Left cardiac atrium (tissue), 4 donors: ENCODE results near the gene HCRTR1. TPM values are rescaled to one million over a fixed set of nuclear protein-coding genes. Genes with fewer than 3 reads are reported as not detected.

Source experiments
- ATAC-seq, 2 donors: fragments of 200-7000 bp; cut with Tn5 transposase; one replicate each; pipeline ENCODE4 v1.9.1; 2020; ENCODE audit warnings: mild to moderate bottlenecking in 2 of 2, moderate library complexity in 2 of 2
- DNase-seq: peaks from one replicate; pipeline ENCODE4 v3.0.0-alpha.2; 2020
- intact Hi-C, 2 donors: fragments of 100-400 bp; cut with DNase I; formaldehyde crosslinking; loops; one replicate each; pipeline versions ENCODE4 v1.14.1 to v1.15.1; 2022 to 2023
- total RNA-seq, 2 donors: library from RNA; stranded (reverse); fragmentation: NEBNext Ultra II Directional; extraction: Animal tissue kit (Norgen Biotek cat#: 25700); gene quantifications; one replicate each; pipeline ENCODE4 v1.2.1, GENCODE V29; 2021
- donor health status: DM: no; HTN: yes; CAD: no.
- donor health status: DM: no; HTN: yes; CAD: no; lungs with severe emphysema.
- donor health status: DM: yes; HTN: yes; CAD: no.
- donor health status: Dilated cardiomyopathy.

The HCRTR1 gene
- total RNA-seq, 2 donors from 2014 or later, result 0.42 to 0.44 TPM

GRCh38 chr1:31593770-31594632 is 23.5 kb upstream of the HCRTR1 start:
- ATAC-seq (peak; percentile 84 to 87), DNase-seq (peak; percentile 87)
- intact Hi-C loops, result loop anchor here in 1 of 2 donors (1.0 kb wide), 1 partner anchor 30 kb away; no protein-coding TSS in a partner anchor

- ATAC-seq (no peak), DNase-seq (no peak)
- intact Hi-C loops, result loop anchor here in 1 of 2 donors (5.0 kb wide), 1 partner anchor 34 kb away; no protein-coding TSS in a partner anchor
Observed at GRCh38 chr1:31595836-31596736, 21.4 kb upstream of the HCRTR1 start.

DNA sequence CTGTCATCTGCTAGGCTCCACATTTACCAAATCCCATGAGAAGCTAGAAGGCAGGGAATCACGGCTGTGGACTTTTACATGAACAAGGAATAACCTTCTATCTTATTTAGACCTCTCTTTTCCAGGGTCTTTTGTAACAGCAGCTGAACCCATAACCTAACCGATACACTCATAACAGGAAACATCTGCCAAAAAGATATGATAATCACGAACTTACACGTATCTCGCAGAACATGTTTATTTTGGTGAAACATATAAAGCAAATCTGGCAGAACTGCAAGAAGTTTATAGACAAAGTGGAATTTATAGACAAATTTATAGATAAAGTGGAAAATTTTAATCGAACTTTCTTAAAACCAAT is 20.8 kb upstream of the HCRTR1 start:
- intact Hi-C loops, result loop anchor here in 1 of 2 donors (5.0 kb wide), 1 partner anchor 34 kb away; no protein-coding TSS in a partner anchor
- ATAC-seq (no peak), DNase-seq (no peak)

DNA sequence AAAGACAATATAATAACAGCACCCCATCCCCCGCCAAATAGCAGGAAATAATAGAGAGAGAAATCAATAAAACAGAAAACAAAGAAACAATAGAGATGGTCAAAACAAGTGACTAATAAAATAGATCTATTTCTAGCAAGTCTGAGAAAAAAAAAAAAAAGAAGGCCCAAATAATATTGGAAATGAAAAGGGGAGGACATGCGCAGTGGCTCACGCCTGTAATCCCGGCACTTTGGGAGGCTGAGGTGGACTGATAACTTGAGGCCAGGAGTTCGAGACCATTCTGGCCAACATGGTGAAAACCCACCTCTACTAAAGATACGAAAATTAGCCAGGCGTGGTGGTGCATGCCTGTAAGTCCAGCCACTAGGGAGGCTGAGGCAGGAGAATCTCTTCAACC is 18.5 kb upstream of the HCRTR1 start:
- intact Hi-C loops, result loop anchor here in 1 of 2 donors (5.0 kb wide), 1 partner anchor 37 kb away; no protein-coding TSS in a partner anchor
- ATAC-seq (no peak), DNase-seq (no peak)

DNA sequence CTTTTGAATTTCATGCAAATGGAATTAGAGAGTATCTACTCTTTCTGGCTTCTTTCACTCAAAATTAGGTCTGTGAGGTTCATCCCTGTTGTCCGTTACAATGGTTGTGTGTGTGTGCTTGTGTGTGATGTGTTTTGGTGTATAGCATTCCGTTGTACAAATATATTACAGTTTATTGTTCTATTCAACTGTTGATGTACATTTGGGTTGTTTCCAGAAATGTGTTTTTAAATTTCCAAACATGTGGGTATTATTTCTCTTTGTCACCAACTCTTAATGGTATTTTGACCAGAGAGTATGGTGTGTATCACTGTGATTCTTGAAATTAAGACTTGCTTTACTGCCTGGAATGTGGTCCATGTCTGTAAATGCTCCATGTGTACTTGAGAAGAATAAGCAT is 16.8 kb upstream of the HCRTR1 start:
- no peak for ATAC-seq
- intact Hi-C loops, result no loop called here

DNA sequence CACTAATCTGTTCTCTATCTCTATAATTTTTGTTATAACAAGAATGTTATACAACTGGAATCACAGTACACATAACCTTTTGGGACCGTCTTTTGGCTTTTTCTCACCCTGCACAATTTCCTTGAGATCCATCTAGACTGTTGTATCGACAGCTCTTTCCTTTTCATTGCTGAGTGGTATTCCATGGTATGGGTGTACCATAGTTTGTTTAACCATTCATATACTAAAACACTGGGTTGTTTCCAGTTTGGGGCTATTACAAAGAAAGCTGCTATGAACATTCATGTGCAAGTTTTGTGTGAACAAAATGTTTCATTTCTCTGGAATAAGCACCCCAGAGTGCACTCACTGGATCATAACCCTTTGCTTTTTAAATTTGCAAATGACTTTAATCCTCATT is 15.4 kb upstream of the HCRTR1 start:
- no peak for DNase-seq
- ATAC-seq, result no peak
- intact Hi-C loops, result no loop called here

More for the DNA sequence above, 16.8 kb upstream of the HCRTR1 start:
- no peak for DNase-seq

GRCh38 chr1:31605908-31606427 is 11.5 kb upstream of the HCRTR1 start:
- DNase-seq (no peak), ATAC-seq (no peak)
- intact Hi-C loops, result no loop called here

GRCh38 chr1:31607360-31607759 is 10.1 kb upstream of the HCRTR1 start:
- ATAC-seq, result no peak
- DNase-seq, result no peak
- intact Hi-C loops, result no loop called here

GRCh38 chr1:31609514-31610118 is 7.9 kb upstream of the HCRTR1 start:
- DNase-seq (no peak), ATAC-seq (no peak)
- intact Hi-C loops, result no loop called here

- ATAC-seq, result no peak
- DNase-seq, result no peak
- intact Hi-C loops, result no loop called here
Observed at GRCh38 chr1:31614414-31615005, 3.0 kb upstream of the HCRTR1 start.

DNA sequence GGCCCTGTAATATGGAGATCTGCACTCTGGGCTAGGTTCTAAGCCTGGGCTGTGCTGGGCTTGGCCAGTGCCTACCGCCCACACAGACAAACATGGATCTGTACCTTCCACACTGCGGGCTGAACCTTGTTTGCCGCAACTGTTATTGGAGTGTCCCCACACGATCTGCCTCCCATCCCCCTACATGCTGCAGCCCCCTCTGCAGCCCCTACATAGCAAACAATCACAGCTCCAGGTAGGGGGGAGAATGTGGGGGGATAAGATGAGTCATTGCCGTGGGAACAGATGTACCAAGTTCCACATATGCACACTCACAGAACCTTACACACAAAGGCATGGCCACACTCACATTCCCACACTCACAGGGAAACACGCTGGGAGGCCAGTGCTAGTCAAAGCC is 2.1 kb upstream of the HCRTR1 start:
- DNase-seq (no peak), ATAC-seq (no peak)
- intact Hi-C loops, result no loop called here

DNA sequence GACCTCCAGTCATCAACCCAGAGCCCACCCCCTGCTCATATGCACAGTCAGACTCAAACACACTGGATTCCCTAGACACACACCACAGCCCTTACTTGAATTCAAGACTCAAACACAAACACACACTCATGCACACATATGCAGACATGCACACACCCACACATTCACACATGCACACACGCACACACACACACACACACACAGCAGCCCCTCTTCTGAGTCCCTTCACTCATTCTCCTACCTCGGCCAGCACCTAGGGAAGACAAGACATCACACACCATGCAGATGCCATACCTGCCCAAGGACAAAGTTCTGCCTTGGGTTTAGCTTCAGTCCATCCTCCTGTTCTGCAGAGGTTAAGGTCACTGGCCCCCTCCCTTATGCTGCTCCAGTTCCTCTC is 1.6 kb upstream of the HCRTR1 start:
- DNase-seq (no peak), ATAC-seq (no peak)
- intact Hi-C loops, result no loop called here

DNA sequence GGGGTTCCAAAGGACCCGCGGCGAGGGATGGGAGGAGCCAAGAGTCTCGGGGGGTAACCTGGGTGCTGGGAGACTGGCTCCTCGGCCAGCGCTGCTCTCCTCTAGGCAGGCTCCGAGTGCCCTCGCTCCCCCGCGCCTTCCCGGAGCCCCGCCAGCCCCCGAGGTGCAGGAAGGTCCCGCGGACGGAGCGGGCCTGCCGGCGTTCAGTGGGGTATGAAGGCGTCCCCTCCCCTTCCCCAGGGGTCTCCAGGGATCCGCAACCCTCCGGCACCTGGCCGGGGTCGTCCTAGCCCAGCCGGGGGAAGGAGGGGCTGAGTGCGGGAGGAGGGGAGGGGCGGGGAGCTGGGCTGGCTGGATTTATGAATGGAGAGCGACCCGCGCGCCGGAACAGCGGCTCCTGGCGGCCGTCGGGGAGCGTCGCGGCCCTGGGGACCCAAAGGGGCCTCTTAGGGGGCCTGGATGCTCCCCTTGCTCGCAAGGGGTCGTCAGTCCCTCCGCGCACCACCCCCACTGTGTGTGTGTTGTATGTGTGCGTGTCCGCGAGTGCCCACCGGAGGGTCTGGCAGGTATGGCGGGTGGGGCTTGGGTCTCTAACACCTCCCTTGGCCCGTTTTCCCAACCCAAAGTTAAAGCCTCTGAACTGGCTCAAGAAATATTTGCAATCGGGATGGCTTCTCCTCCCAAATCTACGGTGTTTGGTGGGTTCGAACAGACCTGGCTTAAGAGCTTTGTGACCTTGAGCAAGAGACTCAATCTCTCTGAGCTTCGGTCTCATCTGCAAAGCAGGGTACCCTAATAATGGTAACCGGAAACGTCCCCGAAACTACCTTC is 642 bp downstream of the HCRTR1 start:
- peak; percentile 56 to 67 for ATAC-seq
- intact Hi-C loops, result loop anchor here in 1 of 2 donors (2.0 kb wide), 1 partner anchor 53 kb away; no protein-coding TSS in a partner anchor
- peak; percentile 53 for DNase-seq

- ATAC-seq, result no peak
- DNase-seq, result no peak
- intact Hi-C loops, result loop anchor here in 1 of 2 donors (2.0 kb wide), 1 partner anchor 54 kb away; no protein-coding TSS in a partner anchor
Observed at GRCh38 chr1:31618916-31619846, 1.7 kb downstream of the HCRTR1 start.

DNA sequence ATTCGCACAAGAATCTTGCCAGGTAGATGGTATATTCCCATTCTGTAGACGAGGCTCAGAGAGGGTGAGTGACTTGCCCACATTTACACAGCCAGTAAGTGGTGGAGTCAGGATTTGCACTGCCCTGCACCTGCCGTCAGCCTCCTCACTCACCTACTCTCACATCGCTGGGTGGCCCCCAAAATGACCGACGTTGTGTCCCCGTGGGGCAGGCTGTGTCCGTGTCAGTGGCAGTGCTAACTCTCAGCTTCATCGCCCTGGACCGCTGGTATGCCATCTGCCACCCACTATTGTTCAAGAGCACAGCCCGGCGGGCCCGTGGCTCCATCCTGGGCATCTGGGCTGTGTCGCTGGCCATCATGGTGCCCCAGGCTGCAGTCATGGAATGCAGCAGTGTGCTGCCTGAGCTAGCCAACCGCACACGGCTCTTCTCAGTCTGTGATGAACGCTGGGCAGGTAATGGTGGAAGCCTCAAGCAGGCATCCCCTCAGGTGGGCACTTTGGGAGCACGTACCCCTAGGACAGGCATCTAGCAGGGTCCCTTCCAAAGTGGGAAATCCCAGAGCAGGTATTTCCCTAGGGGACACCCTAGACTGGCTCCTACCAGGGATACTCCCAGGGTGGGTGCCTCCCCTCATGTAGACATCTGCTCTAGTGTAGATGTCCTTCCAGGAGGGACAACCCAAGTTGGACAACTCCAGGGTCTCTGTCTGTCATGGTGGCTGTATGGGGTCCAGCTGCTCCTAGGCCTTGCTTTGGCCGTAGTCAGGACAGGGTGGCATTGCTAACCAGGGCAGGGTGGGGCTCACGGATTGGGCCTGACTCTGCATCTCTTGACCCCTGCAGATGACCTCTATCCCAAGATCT is 3.4 kb downstream of the HCRTR1 start:
- DNase-seq, result no peak
- intact Hi-C loops, result no loop called here

GRCh38 chr1:31621498-31621820 is 4.0 kb downstream of the HCRTR1 start:
- DNase-seq, result no peak
- no peak for ATAC-seq
- intact Hi-C loops, result no loop called here

More for the DNA sequence above, 3.4 kb downstream of the HCRTR1 start:
- ATAC-seq, result no peak
